Measurements from ENCODE around the gene BICC1. TPM values are rescaled to one million over a fixed set of nuclear protein-coding genes. Genes with fewer than 3 reads are reported as not detected.

BICC1 gene
- total and polyA plus RNA-seq, 2 of the 8 experiments (the other 6 are each of a cell fraction or from before 2014, with no cell fraction given), result 0.20 to 0.73 TPM

DNA sequence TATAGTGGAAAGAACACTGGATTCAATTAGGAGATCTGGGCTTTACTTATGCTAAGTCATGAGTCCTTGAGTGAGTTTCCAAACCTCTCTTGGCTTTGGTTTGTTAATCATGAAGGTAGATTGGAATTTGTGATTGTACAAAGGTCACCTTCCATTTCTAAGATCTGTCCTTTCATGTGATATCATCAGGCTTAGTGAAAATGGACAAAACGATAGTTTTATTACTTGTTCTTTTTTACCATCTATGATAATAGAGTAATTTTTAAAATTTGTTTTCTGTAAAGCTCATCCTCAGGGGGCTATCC is 309.0 kb downstream of the BICC1 start:
- Histone ChIP-seq H3K27me3 (replicated peaks in 1 of 4; ENCODE audit: control insufficient read depth in 3 of 4, extremely low read depth in 1 of 4, insufficient read depth in 3 of 4, low read length in 3 of 4) (no peaks in the 10 kb centered on the region), H2AFZ (ENCODE audit: low read length) (no peak overlapping the region), H4K5ac (ENCODE audit: insufficient read length, low read depth, low read length) (no peak overlapping the region), H2BK20ac (ENCODE audit: low read length) (no peak overlapping the region), H3K9me3 (ENCODE audit: insufficient read depth in 2 of 2, low read depth in 1 of 2, low read length in 1 of 2) (no peaks in the 10 kb centered on the region), H3K9ac (replicated peaks in 1 of 4; ENCODE audit: extremely low read depth in 1 of 4, low read depth in 3 of 4, low read length in 3 of 4) (no peak overlapping the region), H2AK5ac (ENCODE audit: low read depth, low read length) (no peak overlapping the region), H4K20me1 (replicated peaks in 1 of 2; ENCODE audit: control insufficient read depth in 1 of 2, insufficient read depth in 2 of 2, low read length in 2 of 2) (no peaks in the 10 kb centered on the region), H2BK5ac (ENCODE audit: low read depth, low read length) (no peak overlapping the region), H2BK120ac (replicated peaks; ENCODE audit: low read depth, low read length) (no peak overlapping the region), H3K18ac (ENCODE audit: extremely low read depth, low read length) (no peak overlapping the region), H3K14ac (ENCODE audit: insufficient read length) (no peak overlapping the region), H4K91ac (replicated peaks; ENCODE audit: insufficient read length, low read length) (no peak overlapping the region), H3K23ac (ENCODE audit: insufficient read length) (no peak overlapping the region), H3K79me2 (ENCODE audit: control insufficient read depth in 1 of 2, insufficient read depth in 2 of 2, low read length in 2 of 2) (no peaks in the 10 kb centered on the region), H2BK15ac (ENCODE audit: low read length) (no peak overlapping the region), H3K56ac (replicated peaks; ENCODE audit: insufficient read length, low read depth, low read length) (no peak overlapping the region), H3K36me3 (ENCODE audit: control insufficient read depth in 2 of 4, insufficient read depth in 4 of 4, low read length in 3 of 4) (no peaks in the 10 kb centered on the region), H3K4ac (replicated peaks; ENCODE audit: insufficient read length, low read depth, low read length) (no peak overlapping the region), H3K79me1 (ENCODE audit: low read depth, low read length) (no peaks in the 10 kb centered on the region), H3K4me3 (ENCODE audit: extremely low read depth in 1 of 4, insufficient read depth in 2 of 4, low read depth in 3 of 4, low read length in 4 of 4) (no peak overlapping the region), H2BK12ac (ENCODE audit: low read depth, low read length) (no peak overlapping the region), H3K4me1 (replicated peaks in 1 of 4; ENCODE audit: control insufficient read depth in 3 of 4, insufficient read depth in 4 of 4, low read length in 3 of 4) (no peaks in the 10 kb centered on the region), H3K23me2 (ENCODE audit: low read depth, low read length) (no peaks in the 10 kb centered on the region), H4K8ac (ENCODE audit: extremely low read depth, insufficient read depth, low read length) (no peak overlapping the region), H3K4me2 (ENCODE audit: insufficient read depth in 1 of 2, low read depth in 2 of 2, low read length in 2 of 2) (no peak overlapping the region), H3K27ac (ENCODE audit: low read depth, low read length) (no peak overlapping the region)
- POLR2A ChIA-PET (ENCODE audit: partially characterized antibody), result no interaction called here
- CTCF ChIA-PET (ENCODE audit: partially characterized antibody), result interaction anchor here (1.0 kb wide), 1 partner anchor 10 kb away, joined by 4 read pairs; no protein-coding TSS in a partner anchor
- 79% methylated on average over 1 of the region's 1 CpG; no CpG with 5 or more reads in 1 of the 2 experiments for WGBS, 2 experiments (ENCODE audit: extremely low coverage in 1 of 2, insufficient coverage in 1 of 2, insufficient read length in 1 of 2, insufficient replicate concordance in 2 of 2, low coverage in 1 of 2, low lambda C conversion rate in 2 of 2, missing lambda C conversion rate in 1 of 2)
- DNase-seq (ENCODE audit: low read depth in 1 of 2, low spot score in 2 of 2) (no peak), FAIRE-seq (no peak)
- no peak for TF ChIP-seq SRF (IDR thresholded peaks at IDR 0.05; ENCODE audit: low read depth, low read length)
- no peak for TF ChIP-seq KDM1A (IDR thresholded peaks at IDR 0.05; ENCODE audit: borderline replicate concordance, low read length)
- no peak for TF ChIP-seq CREB1 (IDR thresholded peaks at IDR 0.05)
